OCI-LY3 (cell line): ENCODE data around the gene GLRA3.

Source experiments
- H2AFZ ChIP-seq: fragments of 200-600, 300-600 bp; shearing (Covaris generic); 2 replicates; pipeline ENCODE4 v1.6.0; 2014; ENCODE audit warnings: antibody characterized with exemption, low read depth, low read length
- H3K27ac ChIP-seq: fragments of 200-600, 300-600 bp; sonication (generic); 2 replicates; pipeline ENCODE4 v1.5.1; 2014; ENCODE audit warnings: mild to moderate bottlenecking, low read length, moderate library complexity, mixed read lengths
- H3K27me3 ChIP-seq: fragments of 200-600, 300-600 bp; sonication (generic); 2 replicates; pipeline ENCODE4 v1.6.1; 2014; ENCODE audit warnings: low read depth, low read length, mixed read lengths
- H3K36me3 ChIP-seq: fragments of 200-600, 300-600 bp; sonication (generic); replicated peaks from 2 replicates; pipeline ENCODE3; 2014; ENCODE audit warnings: low read depth, low read length, mixed read lengths
- H3K4me1 ChIP-seq: fragments of 300-600, 200-600 bp; sonication (generic); 2 replicates; pipeline ENCODE4 v1.6.1; 2014; ENCODE audit warnings: low read length, mixed read lengths
- H3K4me2 ChIP-seq: fragments of 200-600, 300-600 bp; sonication (generic); 2 replicates; pipeline ENCODE4 v1.6.1; 2014; ENCODE audit warnings: low read length, mixed read lengths
- H3K4me3 ChIP-seq: fragments of 300-600, 200-600 bp; sonication (generic); 2 replicates; pipeline ENCODE4 v1.5.1; 2014; ENCODE audit warnings: antibody characterized with exemption, mild to moderate bottlenecking, low read length, moderate library complexity
- H3K79me2 ChIP-seq: fragments of 300-600, 200-600 bp; shearing (Covaris generic); 2 replicates; pipeline ENCODE4 v1.6.1; 2014; ENCODE audit warnings: mild to moderate bottlenecking, low read length, mixed read lengths
- H3K9ac ChIP-seq: fragments of 300-600, 200-600 bp; shearing (Covaris generic); 2 replicates; pipeline ENCODE4 v1.6.0; 2014; ENCODE audit warnings: mild to moderate bottlenecking, low read length, moderate library complexity
- H3K9me3 ChIP-seq: fragments of 200-600, 300-600 bp; shearing (Covaris generic); 2 replicates; pipeline ENCODE4 v1.6.1; 2014; ENCODE audit warnings: low read length, mixed read lengths; ENCODE audit not compliant: insufficient read depth
- H4K20me1 ChIP-seq: fragments of 200-600, 300-600 bp; sonication (generic); 2 replicates; pipeline ENCODE4 v1.6.1; 2016; ENCODE audit warnings: low read length, mixed read lengths; ENCODE audit not compliant: insufficient read depth
- EZH2phosphoT487 ChIP-seq: fragments of 200-600 bp; shearing (Covaris generic); IDR thresholded peaks from 2 replicates; pipeline ENCODE4 v1.6.1; 2018; ENCODE audit warnings: antibody characterized with exemption, mixed run types, low read depth
- TF ChIP-seq, protein P1 (sequence below): fragments of 200-600, 300-600 bp; sonication (generic); IDR thresholded peaks from 2 replicates; pipeline ENCODE4 v1.5.1; 2014; ENCODE audit warnings: antibody characterized with exemption, low read length, low read depth

The GLRA3 gene

DNA sequence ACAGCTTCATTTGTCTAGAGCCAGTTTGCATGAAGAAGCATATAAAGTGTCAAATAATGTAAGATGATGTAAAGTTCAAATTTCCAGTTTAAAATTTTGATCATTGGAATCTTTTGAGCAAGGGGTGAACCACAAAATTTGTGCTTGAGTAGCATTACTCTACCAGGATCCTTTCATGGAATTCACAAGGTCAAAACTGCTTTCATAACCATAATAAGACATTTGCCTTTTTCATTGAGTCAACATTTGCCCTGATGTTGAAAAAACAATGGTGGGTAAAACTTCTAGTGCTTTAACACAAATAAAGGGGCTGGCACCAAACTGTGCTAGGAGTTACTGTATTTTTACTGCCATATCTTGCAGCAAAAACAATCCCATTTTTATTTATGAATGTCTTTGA, 142.2 kb downstream of the GLRA3 start:
- H3K4me3 ChIP-seq, result no peak overlapping the region
- H3K36me3 ChIP-seq, result peaks cover 2% of the 10 kb centered on the region
- no peak overlapping the region for H3K27ac ChIP-seq
- no peaks in the 10 kb centered on the region for H3K27me3 ChIP-seq
- TF ChIP-seq, protein P1, sequence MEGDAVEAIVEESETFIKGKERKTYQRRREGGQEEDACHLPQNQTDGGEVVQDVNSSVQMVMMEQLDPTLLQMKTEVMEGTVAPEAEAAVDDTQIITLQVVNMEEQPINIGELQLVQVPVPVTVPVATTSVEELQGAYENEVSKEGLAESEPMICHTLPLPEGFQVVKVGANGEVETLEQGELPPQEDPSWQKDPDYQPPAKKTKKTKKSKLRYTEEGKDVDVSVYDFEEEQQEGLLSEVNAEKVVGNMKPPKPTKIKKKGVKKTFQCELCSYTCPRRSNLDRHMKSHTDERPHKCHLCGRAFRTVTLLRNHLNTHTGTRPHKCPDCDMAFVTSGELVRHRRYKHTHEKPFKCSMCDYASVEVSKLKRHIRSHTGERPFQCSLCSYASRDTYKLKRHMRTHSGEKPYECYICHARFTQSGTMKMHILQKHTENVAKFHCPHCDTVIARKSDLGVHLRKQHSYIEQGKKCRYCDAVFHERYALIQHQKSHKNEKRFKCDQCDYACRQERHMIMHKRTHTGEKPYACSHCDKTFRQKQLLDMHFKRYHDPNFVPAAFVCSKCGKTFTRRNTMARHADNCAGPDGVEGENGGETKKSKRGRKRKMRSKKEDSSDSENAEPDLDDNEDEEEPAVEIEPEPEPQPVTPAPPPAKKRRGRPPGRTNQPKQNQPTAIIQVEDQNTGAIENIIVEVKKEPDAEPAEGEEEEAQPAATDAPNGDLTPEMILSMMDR, result no peak
- TF ChIP-seq EZH2phosphoT487, result no peak
- no peaks in the 10 kb centered on the region for H3K79me2 ChIP-seq
- H2AFZ ChIP-seq, result no peak overlapping the region
- no peaks in the 10 kb centered on the region for H4K20me1 ChIP-seq
- no peak overlapping the region for H3K4me2 ChIP-seq
- H3K9me3 ChIP-seq, result peaks cover 11% of the 10 kb centered on the region; the same call in 1 of the 2 replicates
- peaks cover 13% of the 10 kb centered on the region; the same call in 1 of the 2 replicates for H3K4me1 ChIP-seq
- H3K9ac ChIP-seq, result no peak overlapping the region

DNA sequence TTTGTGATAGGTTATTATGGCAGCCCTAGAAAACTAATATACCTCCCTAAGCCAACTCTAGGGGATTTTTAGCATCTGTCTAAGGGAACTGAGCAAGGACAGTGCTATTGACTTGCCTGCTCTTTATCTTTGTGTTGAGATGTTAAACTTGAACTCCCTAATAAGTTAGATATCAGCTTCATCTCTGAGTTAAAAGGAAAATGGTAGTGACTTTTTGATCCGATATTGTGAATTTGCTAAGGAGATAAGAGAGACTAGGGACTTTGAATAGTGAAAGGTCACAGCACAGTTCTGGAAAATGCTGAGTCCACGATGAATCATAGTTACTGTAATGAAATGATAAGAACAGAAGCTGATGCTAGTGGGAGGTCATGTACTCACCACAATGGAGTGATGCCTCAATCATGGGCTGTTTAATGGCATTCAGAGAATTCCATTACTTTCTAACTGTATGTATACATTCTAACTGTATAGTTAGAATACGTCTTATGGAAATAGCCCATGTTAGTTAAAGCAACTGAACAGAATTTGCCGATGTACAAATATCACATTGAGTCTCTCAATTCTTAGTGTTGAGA, 147.2 kb downstream of the GLRA3 start:
- Histone ChIP-seq H3K9ac (no peak overlapping the region), H4K20me1 (no peaks in the 10 kb centered on the region), H3K4me3 (no peak overlapping the region), H3K4me2 (no peak overlapping the region), H3K79me2 (no peaks in the 10 kb centered on the region), H3K9me3 (no peaks in the 10 kb centered on the region), H3K4me1 (no peaks in the 10 kb centered on the region), H3K27me3 (no peaks in the 10 kb centered on the region), H3K36me3 (no peaks in the 10 kb centered on the region), H2AFZ (peak overlapping the region; percentile 48), H3K27ac (no peak overlapping the region)
- TF ChIP-seq, protein P1, result no peak
- no peak for TF ChIP-seq EZH2phosphoT487

DNA sequence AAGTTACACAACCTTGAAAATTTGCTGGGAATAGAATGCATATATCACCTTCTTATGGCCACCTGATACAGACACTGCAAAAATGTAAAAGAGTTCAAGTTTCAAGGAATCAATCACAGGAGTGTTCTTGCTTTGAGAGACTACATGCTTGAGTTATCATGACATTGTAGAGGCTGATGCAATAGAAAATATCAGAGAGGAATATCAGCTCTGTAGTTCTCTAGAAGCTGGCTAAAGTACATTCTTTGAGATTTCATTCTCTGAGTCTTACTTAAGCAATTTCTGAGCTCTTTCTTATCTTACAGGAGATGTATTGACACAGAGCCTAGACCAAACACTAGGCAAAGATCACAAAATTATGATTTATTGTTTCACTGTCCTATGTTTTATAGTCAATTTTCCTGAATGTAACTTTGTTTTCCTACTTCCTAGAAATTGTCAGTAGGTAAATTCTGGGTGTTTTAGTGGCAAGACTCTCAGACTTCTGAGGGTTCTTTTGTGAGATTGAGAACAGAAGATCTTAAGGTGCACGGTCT, 154.7 kb downstream of the GLRA3 start:
- H3K4me3 ChIP-seq, result no peak overlapping the region
- H3K9me3 ChIP-seq, result no peaks in the 10 kb centered on the region
- no peaks in the 10 kb centered on the region for H4K20me1 ChIP-seq
- H2AFZ ChIP-seq, result no peak overlapping the region
- no peak overlapping the region for H3K4me2 ChIP-seq
- H3K9ac ChIP-seq, result no peak overlapping the region
- H3K27ac ChIP-seq, result no peak overlapping the region
- TF ChIP-seq EZH2phosphoT487, result no peak
- TF ChIP-seq, protein P1, result no peak
- H3K4me1 ChIP-seq, result peaks cover 8% of the 10 kb centered on the region; the same call in 1 of the 2 replicates
- H3K27me3 ChIP-seq, result no peaks in the 10 kb centered on the region
- no peaks in the 10 kb centered on the region for H3K79me2 ChIP-seq
- no peaks in the 10 kb centered on the region for H3K36me3 ChIP-seq

DNA sequence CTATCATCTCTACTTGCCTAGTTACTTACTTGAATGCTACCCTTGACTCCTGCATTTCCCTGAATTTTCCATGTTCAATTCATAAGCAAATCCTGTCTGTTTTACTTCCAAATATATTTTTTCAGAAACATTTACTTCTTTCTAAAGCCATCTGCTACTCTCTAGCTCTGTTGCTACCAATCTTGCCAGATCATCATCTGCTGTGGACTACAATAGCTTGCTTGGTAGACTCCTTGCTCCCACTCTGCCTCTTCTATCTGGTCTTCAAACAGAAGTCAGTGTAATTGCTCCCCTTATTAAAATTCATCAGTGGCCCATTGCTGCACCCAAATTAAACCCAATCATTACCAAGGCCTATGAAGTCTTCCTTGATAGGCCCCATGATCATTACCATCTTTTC, 155.2 kb downstream of the GLRA3 start:
- Histone ChIP-seq H3K4me3 (no peak overlapping the region), H3K4me2 (no peak overlapping the region), H3K9me3 (no peaks in the 10 kb centered on the region), H3K27me3 (no peaks in the 10 kb centered on the region), H2AFZ (no peak overlapping the region), H3K79me2 (no peaks in the 10 kb centered on the region), H3K27ac (no peak overlapping the region), H3K36me3 (no peaks in the 10 kb centered on the region), H4K20me1 (no peaks in the 10 kb centered on the region), H3K9ac (no peak overlapping the region), H3K4me1 (peaks cover 8% of the 10 kb centered on the region; the same call in 1 of the 2 replicates)
- TF ChIP-seq, protein P1, result no peak
- no peak for TF ChIP-seq EZH2phosphoT487
